GM18907 (cell line): ENCODE results near the gene NAT16.
A peak's percentile ranks its signal among the peaks of the same experiment; 100 is the strongest.

Experiments
- ATAC-seq: cut with Tn5 transposase; IDR thresholded peaks from one replicate; pipeline ENCODE4 v1.9.1; 2021; ENCODE audit warnings: mild to moderate bottlenecking, moderate library complexity; ENCODE audit not compliant: unreplicated experiment

Gene NAT16

GRCh38 chr7:101172005-101172853 lies 7.9 kb downstream of the NAT16 start:
- ATAC-seq: peak; percentile 36

GRCh38 chr7:101171442-101171837 lies 8.7 kb downstream of the NAT16 start:
- ATAC-seq: no peak

GRCh38 chr7:101170617-101171441 lies 9.3 kb downstream of the NAT16 start:
- ATAC-seq: no peak

GRCh38 chr7:101169838-101170551 lies 10.1 kb downstream of the NAT16 start:
- ATAC-seq: peak; percentile 38

- ATAC-seq: no peak
Observed at GRCh38 chr7:101169110-101169837, 10.8 kb downstream of the NAT16 start.

- ATAC-seq: no peak
Observed at GRCh38 chr7:101168412-101169049, 11.6 kb downstream of the NAT16 start.

GRCh38 chr7:101167645-101168411 lies 12.3 kb downstream of the NAT16 start:
- no peak for ATAC-seq

GRCh38 chr7:101166909-101167644 lies 13.0 kb downstream of the NAT16 start:
- ATAC-seq: no peak

GRCh38 chr7:101166648-101166908 lies 13.5 kb downstream of the NAT16 start:
- ATAC-seq: no peak

GRCh38 chr7:101165958-101166647 lies 14.0 kb downstream of the NAT16 start:
- ATAC-seq: no peak

- peak; percentile 71 for ATAC-seq
Observed at GRCh38 chr7:101165075-101165957, 14.8 kb downstream of the NAT16 start, which contains the start of gene VGF. Gene VGF, minus strand, starts transcription at chr7:101165569. Its CDS starts 726 bp downstream, at chr7:101164843.

- ATAC-seq: no peak
Observed at GRCh38 chr7:101164071-101164840, 15.8 kb downstream of the NAT16 start.

GRCh38 chr7:101163279-101164070 lies 16.6 kb downstream of the NAT16 start:
- no peak for ATAC-seq

- ATAC-seq: no peak
Observed at GRCh38 chr7:101162551-101163278, 17.4 kb downstream of the NAT16 start.
